ENCODE results near the gene MYO18A.

MYO18A gene

GRCh38 chr17:29145289-29146073 lies 34.7 kb downstream of the MYO18A start:
- TF ChIP-seq CTCF (IDR thresholded peaks at IDR 0.05; ENCODE audit: borderline replicate concordance, insufficient read depth, low read depth, low read length), result peak; percentile 75
- no peak overlapping the region for H3K4me3 ChIP-seq (ENCODE audit: low read depth, low read length)

- TF ChIP-seq CTCF (IDR thresholded peaks at IDR 0.05; ENCODE audit: borderline replicate concordance, insufficient read depth, low read depth, low read length), result peak; percentile 47; the same call in 1 of the 2 replicates
- no peak overlapping the region for H3K4me3 ChIP-seq (ENCODE audit: low read depth, low read length)
Observed at GRCh38 chr17:29143894-29144293, 36.3 kb downstream of the MYO18A start.

- peak overlapping the region; percentile 64 for H3K4me3 ChIP-seq (ENCODE audit: low read depth, low read length)
- no peak for TF ChIP-seq CTCF (IDR thresholded peaks at IDR 0.05; ENCODE audit: borderline replicate concordance, insufficient read depth, low read depth, low read length)
Observed at GRCh38 chr17:29141514-29141876, 38.7 kb downstream of the MYO18A start.

GRCh38 chr17:29140631-29141513 lies 39.3 kb downstream of the MYO18A start:
- peak overlapping the region; percentile 64 for H3K4me3 ChIP-seq (ENCODE audit: low read depth, low read length)
- no peak for TF ChIP-seq CTCF (IDR thresholded peaks at IDR 0.05; ENCODE audit: borderline replicate concordance, insufficient read depth, low read depth, low read length)

- peak overlapping the region; percentile 64 for H3K4me3 ChIP-seq (ENCODE audit: low read depth, low read length)
Observed at GRCh38 chr17:29140051-29140621, 40.1 kb downstream of the MYO18A start.

More at GRCh38 chr17:29140051-29140621, 40.1 kb downstream of the MYO18A start:
- TF ChIP-seq CTCF (IDR thresholded peaks at IDR 0.05; ENCODE audit: borderline replicate concordance, insufficient read depth, low read depth, low read length), result no peak
